Measurements from ENCODE around the gene RAD51B.
"Not testable (repeated sequence)": the region's sequence is repeated elsewhere in the genome, so short reads cannot be mapped to it uniquely, and the experiment has no call there.

The RAD51B gene

GRCh38 chr14:68043752-68044151 lies 224.2 kb downstream of the RAD51B start:
- no peak overlapping the region for H3K4me3 ChIP-seq (replicated peaks; ENCODE audit: insufficient read depth, low read length)
- no peaks in the 10 kb centered on the region for H3K27me3 ChIP-seq (ENCODE audit: insufficient read depth, poor library complexity, severe bottlenecking)
- no peak overlapping the region for H3K27ac ChIP-seq (replicated peaks)
- no peak for TF ChIP-seq CTCF (IDR thresholded peaks at IDR 0.05; ENCODE audit: insufficient read depth, low read length)
- TF ChIP-seq SPI1 (IDR thresholded peaks at IDR 0.05; ENCODE audit: borderline replicate concordance, low read depth), result no peak
- no peak for TF ChIP-seq GABPA (IDR thresholded peaks at IDR 0.05; ENCODE audit: low read depth)
- no peak for TF ChIP-seq REST (IDR thresholded peaks at IDR 0.05; ENCODE audit: insufficient replicate concordance, low read depth)
- no peak for TF ChIP-seq POLR2AphosphoS5 (IDR thresholded peaks at IDR 0.05; ENCODE audit: low read depth)
- DNase-seq (ENCODE audit: low read depth in 1 of 2, low spot score in 1 of 2), result no peak

GRCh38 chr14:68047906-68048305 lies 228.3 kb downstream of the RAD51B start:
- Histone ChIP-seq H3K27me3 (ENCODE audit: insufficient read depth, poor library complexity, severe bottlenecking) (no peaks in the 10 kb centered on the region), H3K4me3 (replicated peaks; ENCODE audit: insufficient read depth, low read length) (no peak overlapping the region), H3K27ac (replicated peaks) (no peak overlapping the region)
- no peak for DNase-seq (ENCODE audit: low read depth in 1 of 2, low spot score in 1 of 2)
- TF ChIP-seq GABPA (IDR thresholded peaks at IDR 0.05; ENCODE audit: low read depth) (no peak), SPI1 (IDR thresholded peaks at IDR 0.05; ENCODE audit: borderline replicate concordance, low read depth) (no peak), POLR2AphosphoS5 (IDR thresholded peaks at IDR 0.05; ENCODE audit: low read depth) (no peak), CTCF (IDR thresholded peaks at IDR 0.05; ENCODE audit: insufficient read depth, low read length) (no peak), REST (IDR thresholded peaks at IDR 0.05; ENCODE audit: insufficient replicate concordance, low read depth) (no peak)

GRCh38 chr14:68048815-68049214 lies 229.2 kb downstream of the RAD51B start:
- DNase-seq (ENCODE audit: low read depth in 1 of 2, low spot score in 1 of 2); H3K4me3 ChIP-seq (replicated peaks; ENCODE audit: insufficient read depth, low read length): not testable (repeated sequence)

GRCh38 chr14:68050177-68050576 lies 230.6 kb downstream of the RAD51B start:
- no peak for TF ChIP-seq CTCF (IDR thresholded peaks at IDR 0.05; ENCODE audit: insufficient read depth, low read length)
- TF ChIP-seq SPI1 (IDR thresholded peaks at IDR 0.05; ENCODE audit: borderline replicate concordance, low read depth), result no peak
- TF ChIP-seq GABPA (IDR thresholded peaks at IDR 0.05; ENCODE audit: low read depth), result no peak
- TF ChIP-seq POLR2AphosphoS5 (IDR thresholded peaks at IDR 0.05; ENCODE audit: low read depth), result no peak
- TF ChIP-seq REST (IDR thresholded peaks at IDR 0.05; ENCODE audit: insufficient replicate concordance, low read depth), result no peak
- H3K27me3 ChIP-seq (ENCODE audit: insufficient read depth, poor library complexity, severe bottlenecking), result no peaks in the 10 kb centered on the region
- no peak for DNase-seq (ENCODE audit: low read depth in 1 of 2, low spot score in 1 of 2)
- H3K27ac ChIP-seq (replicated peaks), result no peak overlapping the region
- H3K4me3 ChIP-seq (replicated peaks; ENCODE audit: insufficient read depth, low read length), result no peak overlapping the region

More at GRCh38 chr14:68048815-68049214, 229.2 kb downstream of the RAD51B start:
- not testable (repeated sequence) for H3K27ac ChIP-seq (replicated peaks); H3K27me3 ChIP-seq (ENCODE audit: insufficient read depth, poor library complexity, severe bottlenecking)

All from HL-60 (cell line).